Measurements from ENCODE around the gene RASSF3.
"Not testable (repeated sequence)": the region's sequence is repeated elsewhere in the genome, so short reads cannot be mapped to it uniquely, and the experiment has no call there.

The RASSF3 gene

DNA sequence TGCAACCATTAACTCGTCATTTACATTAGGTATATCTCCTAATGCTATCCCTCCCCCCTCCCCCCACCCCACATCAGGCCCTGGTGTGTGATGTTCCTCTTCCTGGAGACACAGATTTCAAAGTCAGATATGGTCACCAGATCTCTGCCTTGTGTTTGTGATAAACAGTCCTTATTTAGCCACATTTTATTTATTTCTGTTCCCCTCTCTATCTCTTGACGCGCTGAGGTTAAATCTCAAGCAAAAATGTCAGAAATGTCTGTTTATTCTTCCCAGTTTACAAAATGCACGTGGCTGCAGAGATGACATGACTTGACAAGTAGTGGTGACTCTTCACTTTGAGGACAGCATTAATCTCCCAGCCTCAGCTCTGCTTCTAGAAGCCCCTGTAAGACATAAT is 11.5 kb upstream of the RASSF3 start:
- DNase-seq (ENCODE audit: low read depth) = no peak

GRCh38 chr12:64600164-64600561 is 10.1 kb upstream of the RASSF3 start:
- DNase-seq (ENCODE audit: low read depth) = no peak

- DNase-seq (ENCODE audit: low read depth) = no peak
Observed at GRCh38 chr12:64603183-64603841, 7.0 kb upstream of the RASSF3 start.

- no peak for DNase-seq (ENCODE audit: low read depth)
Observed at GRCh38 chr12:64608901-64609535, 1.3 kb upstream of the RASSF3 start.

DNA sequence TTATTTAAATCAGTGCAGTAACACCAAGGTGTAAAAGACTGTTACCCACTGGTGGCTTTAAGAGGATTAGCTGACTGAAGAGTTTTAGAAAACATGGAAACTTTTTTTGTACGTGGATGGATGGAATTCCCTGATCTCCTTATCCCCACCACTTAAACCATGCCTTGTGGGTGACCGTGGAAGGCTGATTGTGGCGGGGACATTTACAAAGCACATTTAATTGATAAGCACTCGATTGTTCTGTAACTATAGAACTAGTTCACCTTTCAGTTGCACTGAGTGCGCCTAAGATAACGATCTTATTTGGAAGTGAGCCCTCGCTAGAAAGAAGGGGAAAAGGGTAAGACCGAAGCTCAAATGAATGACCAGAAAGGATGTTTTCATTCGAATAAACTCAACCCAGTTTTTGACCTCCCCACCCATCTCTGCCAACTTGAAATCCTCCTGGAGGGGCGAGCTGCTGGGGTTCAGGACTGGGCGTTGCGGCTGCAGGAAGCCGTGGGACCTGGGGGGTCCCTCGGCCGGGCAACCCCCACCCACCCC is 688 bp upstream of the RASSF3 start:
- DNase-seq (ENCODE audit: low read depth) = no peak

GRCh38 chr12:64610660-64611340 is 505 bp downstream of the RASSF3 start:
- DNase-seq (ENCODE audit: low read depth) = peak; percentile 58

GRCh38 chr12:64611341-64612284 is 1.3 kb downstream of the RASSF3 start:
- DNase-seq (ENCODE audit: low read depth) = no peak

DNA sequence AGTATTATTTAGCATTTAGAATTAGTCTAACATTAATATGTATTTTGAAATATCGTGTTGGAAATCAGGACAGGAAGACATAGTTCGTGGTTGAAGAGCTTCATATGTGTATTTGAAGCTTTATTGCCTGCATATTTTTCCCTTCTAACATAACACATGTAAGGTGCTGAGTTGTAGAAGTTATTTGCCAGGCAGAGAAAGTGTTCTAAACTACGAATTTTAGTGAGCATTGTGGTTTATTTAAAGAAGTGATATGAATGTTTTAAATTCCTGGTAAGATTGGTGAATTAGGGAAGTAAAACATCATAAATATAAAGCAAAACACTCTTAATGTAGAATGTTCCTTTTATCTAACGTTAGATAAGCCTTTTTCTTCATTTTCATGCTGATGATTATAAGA is 2.5 kb downstream of the RASSF3 start:
- DNase-seq (ENCODE audit: low read depth) = no peak

GRCh38 chr12:64613775-64614398 is 3.6 kb downstream of the RASSF3 start:
- DNase-seq (ENCODE audit: low read depth) = not testable (repeated sequence)

GRCh38 chr12:64616201-64616600 is 5.9 kb downstream of the RASSF3 start:
- DNase-seq (ENCODE audit: low read depth) = no peak

GRCh38 chr12:64618953-64619590 is 8.8 kb downstream of the RASSF3 start:
- no peak for DNase-seq (ENCODE audit: low read depth)

- no peak for DNase-seq (ENCODE audit: low read depth)
Observed at GRCh38 chr12:64621257-64621942, 11.1 kb downstream of the RASSF3 start.

DNA sequence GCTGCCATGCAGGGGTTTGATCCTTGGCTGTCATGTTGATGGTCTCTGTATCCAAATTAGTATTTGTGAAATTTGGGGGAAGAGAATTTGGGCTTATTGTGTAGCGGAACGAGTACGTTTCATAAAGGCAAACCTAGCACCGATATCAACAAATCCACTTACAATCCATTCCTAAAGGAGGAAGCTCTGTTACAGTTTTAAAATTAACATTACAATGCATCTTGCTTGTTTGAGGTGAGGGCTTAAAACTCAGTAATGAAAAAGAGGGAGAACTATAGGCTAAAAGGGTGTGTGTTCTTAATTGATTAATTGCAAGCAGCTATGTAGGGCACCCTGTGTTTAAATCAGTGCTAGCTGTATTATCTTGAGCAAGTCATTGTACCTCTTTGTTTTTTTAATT is 13.7 kb downstream of the RASSF3 start:
- DNase-seq (ENCODE audit: low read depth) = no peak

DNA sequence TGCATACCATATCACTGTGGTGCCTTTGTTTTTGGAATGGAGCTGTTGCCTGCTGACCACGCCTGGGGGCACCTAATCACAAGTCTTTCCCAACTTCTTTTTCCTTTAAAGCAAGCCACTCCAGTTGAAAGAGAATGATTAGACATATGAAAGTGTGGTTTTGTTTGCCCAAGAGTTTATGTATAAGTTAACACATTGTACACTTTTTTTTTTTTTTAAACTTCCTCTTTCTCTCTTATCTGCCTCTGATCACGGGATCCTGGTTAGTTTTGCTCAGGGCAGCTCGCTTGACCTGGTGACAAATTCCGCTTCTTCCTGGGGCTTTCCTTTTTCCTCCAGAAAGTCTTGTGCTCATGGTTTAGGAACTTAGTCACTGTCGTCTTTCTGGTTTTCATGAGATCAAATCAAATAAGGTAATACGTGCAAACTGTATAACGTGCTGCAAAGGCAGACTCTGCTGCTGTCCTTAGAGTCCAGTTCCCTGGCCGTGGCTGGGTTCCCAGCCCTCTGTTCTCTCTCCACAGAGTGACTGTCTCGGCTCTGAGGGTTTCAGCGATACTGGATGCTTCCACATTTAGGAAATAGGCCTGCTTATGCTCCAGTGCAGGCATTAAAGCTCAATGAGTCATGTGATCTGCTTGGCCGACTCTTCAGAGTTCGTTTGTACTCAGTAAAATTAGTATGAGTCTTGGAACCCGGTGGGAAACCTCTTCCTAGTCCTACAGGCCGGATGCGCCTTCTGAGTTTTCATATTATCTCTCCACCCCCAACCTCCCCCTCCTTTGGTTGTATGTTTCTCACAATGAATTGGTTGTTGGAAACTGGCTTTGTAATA is 15.2 kb downstream of the RASSF3 start:
- no peak for DNase-seq (ENCODE audit: low read depth)

DNA sequence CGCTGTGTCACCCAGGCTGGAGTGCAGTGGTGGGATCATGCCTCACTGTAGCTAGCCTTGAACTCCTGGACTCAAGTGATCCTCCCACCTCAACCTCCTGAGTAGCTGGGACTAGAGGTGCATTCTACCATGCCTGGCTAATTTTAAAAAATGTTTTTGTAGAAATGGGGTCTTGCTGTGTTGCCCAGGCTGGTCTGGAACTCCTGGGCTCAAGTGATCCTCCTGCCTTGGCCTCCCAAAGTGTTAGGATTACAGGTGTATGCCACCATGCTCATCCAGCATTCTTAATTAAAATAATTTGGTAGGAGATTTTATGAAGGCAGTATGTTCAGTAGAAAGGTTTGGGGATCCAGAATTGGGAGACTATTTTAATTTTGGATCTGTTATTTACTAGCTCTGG is 16.3 kb downstream of the RASSF3 start:
- DNase-seq (ENCODE audit: low read depth) = not testable (repeated sequence)

- no peak for DNase-seq (ENCODE audit: low read depth)
Observed at GRCh38 chr12:64627771-64628170, 17.5 kb downstream of the RASSF3 start.

DNA sequence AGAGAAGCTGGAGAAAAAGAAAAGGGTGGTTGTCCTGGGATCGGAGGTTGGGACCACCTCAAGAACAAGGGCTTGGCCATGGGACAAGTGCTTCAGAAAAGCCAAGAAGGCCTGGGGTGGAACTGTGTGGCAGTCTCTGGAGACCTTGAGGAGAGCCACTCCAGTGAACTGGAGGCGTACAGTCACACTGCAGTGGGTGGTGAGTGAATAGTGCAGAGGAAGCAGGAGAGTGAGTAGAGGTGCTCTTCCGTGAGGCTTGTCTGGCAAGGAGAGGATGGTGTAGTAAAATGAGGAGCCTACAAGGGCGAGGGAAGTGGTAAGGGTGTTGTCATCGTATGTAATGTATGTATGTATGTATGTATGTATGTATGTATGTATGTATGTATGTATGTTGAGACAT is 20.9 kb downstream of the RASSF3 start:
- DNase-seq (ENCODE audit: low read depth) = no peak

DNA sequence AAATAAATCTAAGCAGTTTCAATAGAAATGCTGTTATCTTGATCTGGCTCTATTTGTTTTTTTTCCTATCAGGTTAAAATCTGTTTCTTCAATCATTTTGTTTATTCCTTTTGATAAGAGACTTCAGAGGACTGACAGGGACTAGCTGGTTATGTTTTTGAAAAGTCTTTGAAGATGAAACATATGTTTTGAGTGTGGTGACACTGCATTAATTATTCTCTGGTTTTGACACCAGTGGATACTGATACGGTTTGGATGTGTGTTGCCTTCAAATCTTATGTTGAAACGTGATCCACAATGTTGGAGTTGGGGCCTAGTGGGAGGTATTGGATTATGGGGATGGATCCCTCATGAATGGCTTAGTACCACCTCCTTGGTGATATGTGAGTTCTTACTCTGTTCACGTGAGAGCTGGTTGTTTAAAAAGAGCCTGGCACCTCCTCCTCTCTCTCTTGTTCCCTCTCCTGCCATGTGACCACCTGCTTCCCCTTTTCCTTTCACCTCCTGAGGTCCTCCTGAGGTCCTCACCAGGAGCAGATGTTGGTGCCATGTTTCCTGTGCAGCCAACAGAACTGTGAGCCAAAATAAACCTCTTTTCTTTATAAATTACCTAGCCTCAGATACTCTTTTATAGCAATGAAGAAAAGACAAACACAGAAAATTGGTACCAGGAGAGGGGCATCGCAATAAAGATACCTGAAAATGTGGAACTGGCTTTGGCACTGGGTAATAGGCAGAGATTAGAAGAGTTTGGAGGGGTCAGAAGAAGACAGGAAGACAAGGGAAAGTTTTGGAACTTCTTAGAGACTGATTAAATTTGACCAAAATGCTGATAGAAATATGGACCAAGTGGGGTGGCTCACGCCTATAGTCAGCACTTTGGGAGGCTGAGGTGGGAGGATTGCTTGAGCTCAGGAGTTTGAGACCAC is 23.0 kb downstream of the RASSF3 start:
- DNase-seq (ENCODE audit: low read depth) = no peak

All from stimulated activated CD8-positive, alpha-beta memory T cell treated with anti-CD3 and anti-CD28 coated beads, Interleukin-4, amount 100 ng/mL, for 24 hours (primary cell).